ENCODE data around the gene AK1.

- TF ChIP-seq CTCF (conservative IDR thresholded peaks at IDR 0.05; ENCODE audit: low read length) = no peak
- no peak for TF ChIP-seq EZH2phosphoT487 (IDR thresholded peaks at IDR 0.05; ENCODE audit: borderline replicate concordance)
These were observed 49.4 kb upstream of the AK1 start for GRCh38 chr9:127926906-127927200.

Measured in Loucy (cell line).